ENCODE data around the gene ERC1. TPM values are rescaled to one million over a fixed set of nuclear protein-coding genes. Genes with fewer than 3 reads are reported as not detected.

Gene ERC1
- total RNA-seq, 2 donors from 2014 or later, result 18.9 to 72.9 TPM

GRCh38 chr12:1510056-1510812 lies 519.2 kb downstream of the ERC1 start:
- whole genome bisulfite sequencing, result 83% methylated on average over 10 of the region's 10 CpGs
- H3K27ac ChIP-seq, result no peak overlapping the region
- no peaks in the 10 kb centered on the region for H3K4me1 ChIP-seq (replicated peaks)
- intact Hi-C loops (cut with DNase I), result no loop called here
- H3K27me3 ChIP-seq (replicated peaks; ENCODE audit: insufficient read depth), result no peaks in the 10 kb centered on the region
- no peaks in the 10 kb centered on the region for H3K36me3 ChIP-seq
- H3K9me3 ChIP-seq, result no peaks in the 10 kb centered on the region
- TF ChIP-seq, protein P1, sequence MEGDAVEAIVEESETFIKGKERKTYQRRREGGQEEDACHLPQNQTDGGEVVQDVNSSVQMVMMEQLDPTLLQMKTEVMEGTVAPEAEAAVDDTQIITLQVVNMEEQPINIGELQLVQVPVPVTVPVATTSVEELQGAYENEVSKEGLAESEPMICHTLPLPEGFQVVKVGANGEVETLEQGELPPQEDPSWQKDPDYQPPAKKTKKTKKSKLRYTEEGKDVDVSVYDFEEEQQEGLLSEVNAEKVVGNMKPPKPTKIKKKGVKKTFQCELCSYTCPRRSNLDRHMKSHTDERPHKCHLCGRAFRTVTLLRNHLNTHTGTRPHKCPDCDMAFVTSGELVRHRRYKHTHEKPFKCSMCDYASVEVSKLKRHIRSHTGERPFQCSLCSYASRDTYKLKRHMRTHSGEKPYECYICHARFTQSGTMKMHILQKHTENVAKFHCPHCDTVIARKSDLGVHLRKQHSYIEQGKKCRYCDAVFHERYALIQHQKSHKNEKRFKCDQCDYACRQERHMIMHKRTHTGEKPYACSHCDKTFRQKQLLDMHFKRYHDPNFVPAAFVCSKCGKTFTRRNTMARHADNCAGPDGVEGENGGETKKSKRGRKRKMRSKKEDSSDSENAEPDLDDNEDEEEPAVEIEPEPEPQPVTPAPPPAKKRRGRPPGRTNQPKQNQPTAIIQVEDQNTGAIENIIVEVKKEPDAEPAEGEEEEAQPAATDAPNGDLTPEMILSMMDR (IDR thresholded peaks at IDR 0.05), result no peak
- TF ChIP-seq POLR2A (IDR thresholded peaks at IDR 0.05), result no peak
- no peak for TF ChIP-seq POLR2AphosphoS5 (IDR thresholded peaks at IDR 0.05)
- H3K4me3 ChIP-seq, result no peak overlapping the region
- no peak for DNase-seq (ENCODE audit: low spot score)

DNA sequence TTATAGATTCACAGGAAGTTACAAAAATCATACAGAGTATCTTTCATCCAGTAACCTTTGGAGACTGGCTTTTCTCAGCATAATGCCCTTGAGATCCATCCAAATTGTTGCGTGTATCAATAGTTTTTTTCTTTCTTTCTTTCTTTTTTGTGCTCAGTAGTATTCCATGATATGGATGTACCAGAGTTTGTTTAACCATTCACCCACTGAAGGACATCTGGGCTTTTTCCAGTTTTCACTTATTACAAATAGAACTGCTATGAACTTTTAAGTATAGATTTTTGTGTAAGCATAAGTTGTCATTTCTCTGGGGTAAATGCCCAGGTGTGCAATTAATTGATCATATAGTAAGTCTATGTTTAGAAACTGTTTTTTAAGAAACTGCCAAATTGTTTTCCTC lies 524.0 kb downstream of the ERC1 start:
- no peak for DNase-seq (ENCODE audit: low spot score)
- no peaks in the 10 kb centered on the region for H3K27me3 ChIP-seq (replicated peaks; ENCODE audit: insufficient read depth)
- no peaks in the 10 kb centered on the region for H3K36me3 ChIP-seq
- H3K4me1 ChIP-seq (replicated peaks), result no peaks in the 10 kb centered on the region
- H3K27ac ChIP-seq, result no peak overlapping the region
- intact Hi-C loops (cut with DNase I), result no loop called here
- WGBS, result 95% methylated on average over 1 of the region's 1 CpG
- TF ChIP-seq POLR2A (IDR thresholded peaks at IDR 0.05), result no peak
- TF ChIP-seq POLR2AphosphoS5 (IDR thresholded peaks at IDR 0.05), result no peak
- TF ChIP-seq, protein P1 (IDR thresholded peaks at IDR 0.05), result no peak
- H3K9me3 ChIP-seq, result no peaks in the 10 kb centered on the region
- H3K4me3 ChIP-seq, result no peak overlapping the region

DNA sequence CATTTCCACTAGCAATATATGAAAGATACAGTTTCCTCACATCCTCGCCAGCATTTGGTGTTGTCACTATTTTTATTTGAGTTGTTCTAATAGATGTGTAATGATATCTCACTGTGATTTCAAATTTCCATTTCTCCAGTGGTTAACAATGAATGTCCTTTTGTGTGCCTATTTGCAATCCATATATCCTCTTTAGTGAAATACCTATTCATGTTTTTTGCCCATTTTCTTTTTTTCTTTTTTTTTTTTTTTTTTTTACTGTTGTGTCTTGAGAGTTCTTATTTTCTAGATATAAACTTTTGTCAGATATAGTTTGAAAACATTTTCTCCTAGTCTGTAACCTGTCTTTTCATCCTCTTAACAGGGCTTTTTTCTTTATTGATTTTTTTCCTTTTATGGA lies 524.4 kb downstream of the ERC1 start:
- Histone ChIP-seq H3K4me1 (replicated peaks) (no peaks in the 10 kb centered on the region), H3K27me3 (replicated peaks; ENCODE audit: insufficient read depth) (no peaks in the 10 kb centered on the region), H3K36me3 (no peaks in the 10 kb centered on the region), H3K27ac (no peak overlapping the region), H3K4me3 (no peak overlapping the region), H3K9me3 (no peaks in the 10 kb centered on the region)
- WGBS, result 96% methylated on average over 1 of the region's 1 CpG
- intact Hi-C loops (cut with DNase I), result no loop called here
- TF ChIP-seq POLR2A (IDR thresholded peaks at IDR 0.05), result no peak
- TF ChIP-seq POLR2AphosphoS5 (IDR thresholded peaks at IDR 0.05), result no peak
- DNase-seq (ENCODE audit: low spot score), result no peak

- no peak for DNase-seq (ENCODE audit: low spot score)
- Histone ChIP-seq H3K27ac (no peak overlapping the region), H3K4me1 (replicated peaks) (no peaks in the 10 kb centered on the region), H3K27me3 (replicated peaks; ENCODE audit: insufficient read depth) (no peaks in the 10 kb centered on the region), H3K4me3 (no peak overlapping the region), H3K36me3 (no peaks in the 10 kb centered on the region), H3K9me3 (no peaks in the 10 kb centered on the region)
- WGBS, result 8% methylated on average over 2 of the region's 2 CpGs
- peak; percentile 25 for TF ChIP-seq POLR2AphosphoS5 (IDR thresholded peaks at IDR 0.05)
- TF ChIP-seq POLR2A (IDR thresholded peaks at IDR 0.05), result no peak
- intact Hi-C loops (cut with DNase I), result no loop called here
These were observed 526.0 kb downstream of the ERC1 start for GRCh38 chr12:1517007-1517406.

GRCh38 chr12:1517734-1518525 lies 526.9 kb downstream of the ERC1 start:
- H3K27ac ChIP-seq, result no peak overlapping the region
- 88% methylated on average over 8 of the region's 8 CpGs for WGBS
- intact Hi-C loops (cut with DNase I), result no loop called here
- no peak overlapping the region for H3K4me3 ChIP-seq
- TF ChIP-seq, protein P1 (IDR thresholded peaks at IDR 0.05), result no peak
- no peak for TF ChIP-seq POLR2AphosphoS5 (IDR thresholded peaks at IDR 0.05)
- TF ChIP-seq POLR2A (IDR thresholded peaks at IDR 0.05), result no peak
- no peaks in the 10 kb centered on the region for H3K36me3 ChIP-seq
- no peaks in the 10 kb centered on the region for H3K9me3 ChIP-seq
- no peaks in the 10 kb centered on the region for H3K27me3 ChIP-seq (replicated peaks; ENCODE audit: insufficient read depth)
- H3K4me1 ChIP-seq (replicated peaks), result no peaks in the 10 kb centered on the region
- no peak for DNase-seq (ENCODE audit: low spot score)
